HG02623 (cell line): ENCODE data around the gene A2M.

Source experiments
- ATAC-seq: cut with Tn5 transposase; IDR thresholded peaks from one replicate; pipeline ENCODE4 v1.9.1; 2021; ENCODE audit warnings: moderate library complexity; ENCODE audit not compliant: unreplicated experiment

The A2M gene

GRCh38 chr12:9099552-9100190 is 16.0 kb downstream of the A2M start:
- no peak for ATAC-seq

- no peak for ATAC-seq
Measured at GRCh38 chr12:9098463-9099026, 17.2 kb downstream of the A2M start.

GRCh38 chr12:9098115-9098452 is 17.6 kb downstream of the A2M start:
- no peak for ATAC-seq

- ATAC-seq: no peak
Measured at GRCh38 chr12:9096563-9097176, 19.0 kb downstream of the A2M start.

GRCh38 chr12:9095322-9095721 is 20.4 kb downstream of the A2M start:
- ATAC-seq: no peak

GRCh38 chr12:9094512-9095206 is 21.1 kb downstream of the A2M start:
- ATAC-seq: no peak

GRCh38 chr12:9091891-9092598 is 23.7 kb downstream of the A2M start:
- ATAC-seq: no peak

- no peak for ATAC-seq
Measured at GRCh38 chr12:9090220-9090619, 25.5 kb downstream of the A2M start.

GRCh38 chr12:9087087-9087835 is 28.5 kb downstream of the A2M start:
- no peak for ATAC-seq

- ATAC-seq: no peak
Measured at GRCh38 chr12:9086087-9086486, 29.6 kb downstream of the A2M start.

- no peak for ATAC-seq
Measured at GRCh38 chr12:9084417-9084816, 31.3 kb downstream of the A2M start.

- ATAC-seq: no peak
Measured at GRCh38 chr12:9083793-9084192, 31.9 kb downstream of the A2M start.

GRCh38 chr12:9081667-9082427 is 33.9 kb downstream of the A2M start:
- ATAC-seq: no peak

- no peak for ATAC-seq
Measured at GRCh38 chr12:9079883-9080675, 35.6 kb downstream of the A2M start.

- ATAC-seq: no peak
Measured at GRCh38 chr12:9079082-9079481, 36.6 kb downstream of the A2M start.

GRCh38 chr12:9077152-9078031 is 38.3 kb downstream of the A2M start:
- ATAC-seq: no peak

GRCh38 chr12:9076733-9077132 is 39.0 kb downstream of the A2M start:
- no peak for ATAC-seq

- ATAC-seq: no peak
Measured at GRCh38 chr12:9075138-9075535, 40.6 kb downstream of the A2M start.
